Fibroblast of villous mesenchyme (primary cell): Measurements from ENCODE around the gene TNFRSF12A. TPM values are rescaled to one million over a fixed set of nuclear protein-coding genes. Genes with fewer than 3 reads are reported as not detected.

ENCODE experiments used
- DNase-seq: peaks from one replicate; pipeline ENCODE4 v3.0.0-alpha.2; 2010; ENCODE audit warnings: low read depth
- H3K4me3 ChIP-seq: 2 replicates; pipeline ENCODE4 v1.5.1; 2011; ENCODE audit warnings: low read depth, mild to moderate bottlenecking, low read length
- total RNA-seq: library from RNA; depleted of rRNA; stranded (reverse); fragments of >200 nt; gene quantifications from 2 replicates; pipeline ENCODE4 v1.2.3, GENCODE V29; 2012
- TF ChIP-seq, protein P1 (sequence below): IDR thresholded peaks from 2 replicates; pipeline ENCODE4 v1.5.1; 2012; ENCODE audit warnings: low read depth, mild to moderate bottlenecking, low read length; ENCODE audit not compliant: insufficient read depth

The TNFRSF12A gene
- total RNA-seq, 1 donor = 196 TPM

GRCh38 chr16:3010510-3010909 lies 9.7 kb upstream of the TNFRSF12A start:
- H3K4me3 ChIP-seq = no peak overlapping the region
- DNase-seq = no peak
- TF ChIP-seq, protein P1, sequence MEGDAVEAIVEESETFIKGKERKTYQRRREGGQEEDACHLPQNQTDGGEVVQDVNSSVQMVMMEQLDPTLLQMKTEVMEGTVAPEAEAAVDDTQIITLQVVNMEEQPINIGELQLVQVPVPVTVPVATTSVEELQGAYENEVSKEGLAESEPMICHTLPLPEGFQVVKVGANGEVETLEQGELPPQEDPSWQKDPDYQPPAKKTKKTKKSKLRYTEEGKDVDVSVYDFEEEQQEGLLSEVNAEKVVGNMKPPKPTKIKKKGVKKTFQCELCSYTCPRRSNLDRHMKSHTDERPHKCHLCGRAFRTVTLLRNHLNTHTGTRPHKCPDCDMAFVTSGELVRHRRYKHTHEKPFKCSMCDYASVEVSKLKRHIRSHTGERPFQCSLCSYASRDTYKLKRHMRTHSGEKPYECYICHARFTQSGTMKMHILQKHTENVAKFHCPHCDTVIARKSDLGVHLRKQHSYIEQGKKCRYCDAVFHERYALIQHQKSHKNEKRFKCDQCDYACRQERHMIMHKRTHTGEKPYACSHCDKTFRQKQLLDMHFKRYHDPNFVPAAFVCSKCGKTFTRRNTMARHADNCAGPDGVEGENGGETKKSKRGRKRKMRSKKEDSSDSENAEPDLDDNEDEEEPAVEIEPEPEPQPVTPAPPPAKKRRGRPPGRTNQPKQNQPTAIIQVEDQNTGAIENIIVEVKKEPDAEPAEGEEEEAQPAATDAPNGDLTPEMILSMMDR = no peak

GRCh38 chr16:3012246-3012645 lies 7.9 kb upstream of the TNFRSF12A start:
- no peak for DNase-seq
- no peak overlapping the region for H3K4me3 ChIP-seq
- TF ChIP-seq, protein P1 = no peak

DNA sequence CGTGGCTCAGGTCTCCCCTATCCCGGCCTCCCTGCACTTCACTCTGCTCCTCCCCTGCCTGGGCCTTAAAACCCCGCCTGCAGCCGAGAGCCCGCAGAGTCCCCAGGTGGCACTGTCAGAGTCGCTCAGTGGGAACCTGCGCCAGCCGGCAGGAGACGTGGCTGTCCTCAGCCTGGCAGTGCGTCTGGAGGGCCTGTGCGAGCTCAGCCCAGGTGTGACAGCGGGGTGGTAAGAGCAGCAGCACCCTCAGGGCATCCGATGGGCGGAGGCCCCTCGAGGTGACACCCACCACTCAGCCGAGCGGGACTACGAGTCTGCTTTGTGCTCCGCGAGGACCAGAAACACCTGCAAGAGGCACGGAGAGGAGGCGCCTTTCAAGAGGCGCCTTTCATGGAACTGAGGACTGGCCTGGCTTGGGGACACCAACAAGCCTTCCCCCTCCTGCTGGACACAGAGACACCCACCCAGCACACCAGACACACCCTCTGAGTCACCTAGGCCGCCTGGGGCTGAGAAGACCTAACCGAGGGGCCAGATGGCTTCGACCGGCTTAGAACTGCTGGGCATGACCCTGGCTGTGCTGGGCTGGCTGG lies 7.2 kb upstream of the TNFRSF12A start, which contains the start of gene CLDN9:
Gene CLDN9, plus strand, starts transcription at position 96 of the 593 bp plus-strand sequence. Its CDS starts 440 bp downstream, at position 536.
- TF ChIP-seq, protein P1 = no peak
- no peak for DNase-seq
- no peak within 1 kb of the TSS for H3K4me3 ChIP-seq

DNA sequence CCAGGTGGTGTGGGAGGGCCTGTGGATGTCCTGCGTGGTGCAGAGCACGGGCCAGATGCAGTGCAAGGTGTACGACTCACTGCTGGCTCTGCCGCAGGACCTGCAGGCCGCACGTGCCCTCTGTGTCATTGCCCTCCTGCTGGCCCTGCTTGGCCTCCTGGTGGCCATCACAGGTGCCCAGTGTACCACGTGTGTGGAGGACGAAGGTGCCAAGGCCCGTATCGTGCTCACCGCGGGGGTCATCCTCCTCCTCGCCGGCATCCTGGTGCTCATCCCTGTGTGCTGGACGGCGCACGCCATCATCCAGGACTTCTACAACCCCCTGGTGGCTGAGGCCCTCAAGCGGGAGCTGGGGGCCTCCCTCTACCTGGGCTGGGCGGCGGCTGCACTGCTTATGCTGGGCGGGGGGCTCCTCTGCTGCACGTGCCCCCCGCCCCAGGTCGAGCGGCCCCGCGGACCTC lies 6.6 kb upstream of the TNFRSF12A start:
- DNase-seq = no peak
- TF ChIP-seq, protein P1 = no peak

DNA sequence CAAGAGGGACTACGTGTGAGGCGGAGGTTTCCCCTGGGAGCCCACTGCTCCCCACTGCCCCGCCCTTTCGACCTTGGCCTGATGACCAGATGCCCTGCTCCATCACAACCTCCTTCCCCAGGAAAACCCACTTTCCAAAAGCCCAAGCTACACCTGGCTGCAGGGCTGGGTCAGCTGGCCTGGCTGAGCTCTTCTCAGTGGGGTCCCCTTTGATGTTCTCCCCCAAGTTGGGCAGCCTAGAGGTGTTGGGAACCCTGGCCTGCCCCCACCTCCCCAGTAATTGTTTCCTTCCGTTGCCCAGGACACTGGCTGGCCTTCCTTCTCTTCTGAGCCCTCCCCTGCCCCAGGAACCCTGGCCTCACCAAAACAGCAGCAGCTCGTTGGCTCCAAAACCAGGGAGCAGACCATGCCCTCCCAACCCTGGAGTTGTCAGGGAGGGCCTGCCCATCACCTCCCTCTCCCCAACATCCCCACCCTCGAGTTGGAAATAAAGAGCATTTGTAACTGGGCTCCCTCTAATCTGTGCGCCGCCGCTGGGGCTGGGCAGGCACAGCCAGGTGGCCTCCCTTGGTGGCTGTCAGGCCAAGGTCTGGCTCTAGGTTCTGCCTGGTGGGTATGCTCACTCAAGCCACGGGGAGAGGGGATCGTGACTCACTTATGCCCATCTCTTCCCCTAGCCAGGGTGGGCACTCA lies 6.0 kb upstream of the TNFRSF12A start:
- DNase-seq = no peak
- TF ChIP-seq, protein P1 = no peak
- H3K4me3 ChIP-seq = no peak overlapping the region

More for the DNA sequence above, 6.6 kb upstream of the TNFRSF12A start:
- H3K4me3 ChIP-seq = no peak overlapping the region

GRCh38 chr16:3014971-3015370 lies 5.2 kb upstream of the TNFRSF12A start:
- no peak overlapping the region for H3K4me3 ChIP-seq
- no peak for DNase-seq
- TF ChIP-seq, protein P1 = no peak
